Adipose tissue (tissue), 3 donors: Measurements from ENCODE around the gene WDPCP. TPM values are rescaled to one million over a fixed set of nuclear protein-coding genes. Genes with fewer than 3 reads are reported as not detected.
"Not testable (repeated sequence)": the region's sequence is repeated elsewhere in the genome, so short reads cannot be mapped to it uniquely, and the experiment has no call there.

ENCODE experiments used
- H3K27ac ChIP-seq: one replicate; pipeline ENCODE4 v1.5.1; 2013; ENCODE audit warnings: low read depth, low read length
- WGBS, 3 donors: extraction: QIAGEN DNeasy Blood & Tissue Kit; methylation state at CpG; one replicate each; pipeline ENCODE4 v1.1.7; 2013; 5-methylcytosine and 5-hydroxymethylcytosine counted together
- polyA plus RNA-seq, 3 donors: library from polyadenylated mRNA; stranded (reverse); fragments of 200-250 nt; gene quantifications; one replicate each; pipeline ENCODE4 v1.2.3, GENCODE V29; 2013
- donor health status: healthy with polysubstance abuse.
- donor health status: Bipolar disorder and iron deficiency.
- donor health status: healthy.

WDPCP gene
- polyA plus RNA-seq, 3 donors: 1.5 to 2.9 (median 1.9) TPM

GRCh38 chr2:63422556-63422955 lies 165.7 kb downstream of the WDPCP start:
- H3K27ac ChIP-seq: no peak overlapping the region
- WGBS, 3 donors: 90 to 94% (median 90%) methylated on average over 1 of the region's 1 CpG

DNA sequence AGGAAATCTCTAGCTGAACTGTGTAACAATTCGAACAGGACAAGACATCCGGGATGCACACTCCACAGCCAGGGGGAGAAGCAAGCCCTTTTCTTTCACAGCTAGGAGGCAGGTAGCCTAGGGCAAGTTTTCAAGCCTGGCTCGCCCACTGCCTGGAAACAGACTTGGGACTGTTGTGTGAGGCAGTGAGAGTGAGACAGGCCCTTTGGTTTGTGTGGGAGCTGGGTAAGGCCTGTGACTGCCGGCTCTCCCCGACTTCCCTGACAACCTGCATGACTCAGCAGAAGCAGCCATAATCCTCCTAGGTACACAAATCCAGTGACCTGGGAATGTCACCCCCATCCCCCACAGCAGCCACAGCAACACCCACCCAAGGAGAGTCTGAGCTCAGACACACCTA lies 179.7 kb downstream of the WDPCP start:
- H3K27ac ChIP-seq: no peak overlapping the region
- whole genome bisulfite sequencing, 3 donors: 91 to 96% (median 95%) methylated on average over 5 of the region's 5 CpGs

DNA sequence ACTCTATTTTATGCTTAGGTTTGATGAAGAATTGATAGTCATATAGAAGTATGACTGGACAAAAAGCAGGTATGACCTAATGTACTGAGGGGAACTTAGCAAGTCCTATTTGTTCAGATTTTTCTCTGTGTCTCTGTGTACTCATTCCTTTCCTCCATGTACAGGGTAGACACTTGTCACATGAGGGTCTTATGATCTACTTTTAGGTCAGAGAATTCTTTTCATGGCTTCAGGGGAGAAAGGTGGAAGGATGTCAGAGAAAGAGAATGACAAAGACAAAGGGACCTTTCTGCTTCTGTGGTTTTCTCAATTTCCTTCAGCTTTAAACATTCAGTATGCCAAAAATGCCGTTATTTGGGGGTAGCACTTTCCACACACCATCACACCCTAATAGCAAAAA lies 181.6 kb downstream of the WDPCP start:
- H3K27ac ChIP-seq: no peak overlapping the region
- WGBS, 3 donors: 68 to 88% (median 85%) methylated on average over 1 of the region's 1 CpG

- no peak overlapping the region for H3K27ac ChIP-seq
These were observed 184.5 kb downstream of the WDPCP start for GRCh38 chr2:63403820-63404219.

- WGBS, 3 donors: 79 to 98% (median 83%) methylated on average over 3 of the region's 3 CpGs
- H3K27ac ChIP-seq: not testable (repeated sequence)
These were observed 185.4 kb downstream of the WDPCP start for GRCh38 chr2:63402889-63403288.

- no peak overlapping the region for H3K27ac ChIP-seq
These were observed 189.1 kb downstream of the WDPCP start for GRCh38 chr2:63399156-63399555.

- WGBS, 3 donors: 93 to 96% (median 93%) methylated on average over 4 of the region's 4 CpGs
- H3K27ac ChIP-seq: no peak overlapping the region
These were observed 208.8 kb downstream of the WDPCP start for GRCh38 chr2:63379451-63379850.

DNA sequence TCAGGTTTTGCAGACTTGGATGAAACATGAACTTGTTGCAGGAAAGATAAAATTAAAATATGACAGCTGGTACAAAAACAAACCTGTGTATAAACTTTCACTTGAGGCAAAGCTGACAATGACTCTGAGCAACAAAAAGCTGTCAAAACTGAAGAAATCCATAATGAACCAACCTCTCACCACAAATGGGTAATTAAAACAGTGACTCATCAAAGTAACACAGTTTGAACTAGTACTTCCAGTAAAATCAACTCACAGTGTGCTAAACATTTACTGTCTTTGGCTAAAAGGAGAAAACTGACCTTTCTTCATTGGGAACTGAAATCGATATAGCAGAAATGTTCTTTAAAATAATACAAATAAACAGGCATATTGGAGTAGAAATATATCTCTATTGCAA lies 209.7 kb downstream of the WDPCP start:
- WGBS, 3 donors: 93 to 95% (median 94%) methylated on average over 1 of the region's 1 CpG
- no peak overlapping the region for H3K27ac ChIP-seq

DNA sequence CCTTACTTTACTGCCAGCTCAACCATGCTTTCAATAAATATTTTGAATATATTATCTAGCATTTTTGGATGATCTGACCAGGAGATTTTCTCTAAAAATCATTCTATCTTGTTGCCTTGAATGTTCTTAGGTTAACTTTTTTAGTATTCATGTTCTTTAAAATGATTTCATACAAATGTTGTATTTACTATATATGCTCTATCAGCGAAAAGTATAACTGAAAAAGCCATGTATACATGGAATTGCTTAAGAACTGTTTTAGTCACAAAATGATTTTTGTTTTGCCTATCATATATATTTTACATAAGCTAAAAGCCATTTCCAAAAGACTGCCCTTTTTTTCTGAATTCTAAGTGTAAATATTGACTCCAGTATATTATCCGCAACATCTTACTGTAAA lies 213.9 kb downstream of the WDPCP start:
- 96 to 97% (median 97%) methylated on average over 2 of the region's 2 CpGs for WGBS, 3 donors
- no peak overlapping the region for H3K27ac ChIP-seq

- 89 to 99% (median 97%) methylated on average over 3 of the region's 3 CpGs for WGBS, 3 donors
- H3K27ac ChIP-seq: no peak overlapping the region
These were observed 215.7 kb downstream of the WDPCP start for GRCh38 chr2:63372549-63372948.

- 96 to 100% (median 100%) methylated on average over 1 of the region's 1 CpG for WGBS, 3 donors
- H3K27ac ChIP-seq: no peak overlapping the region
These were observed 219.1 kb downstream of the WDPCP start for GRCh38 chr2:63369146-63369545.

DNA sequence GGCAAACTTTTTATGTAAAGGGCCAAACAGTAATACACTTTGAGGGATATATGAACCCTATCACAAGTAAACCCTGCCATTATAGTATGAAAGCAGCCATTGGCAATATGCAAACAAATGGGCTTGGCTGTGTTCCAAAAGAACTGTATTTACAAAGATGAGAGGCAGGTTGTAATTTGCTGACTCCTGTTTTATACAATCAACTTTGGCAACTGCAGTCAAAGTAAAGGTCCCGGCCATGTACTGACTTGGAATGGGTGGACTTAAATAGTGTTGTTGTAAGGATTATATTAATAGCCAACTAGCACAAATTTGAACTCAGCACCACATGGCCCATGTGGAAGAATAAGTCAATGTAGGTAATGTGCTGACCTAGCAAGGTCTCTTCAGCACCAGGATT lies 223.4 kb downstream of the WDPCP start:
- WGBS, 3 donors: 68 to 91% (median 73%) methylated on average over 1 of the region's 1 CpG
- no peak overlapping the region for H3K27ac ChIP-seq

- H3K27ac ChIP-seq: not testable (repeated sequence)
- WGBS, 3 donors: 79 to 83% (median 81%) methylated on average over 1 of the region's 1 CpG
These were observed 230.6 kb downstream of the WDPCP start for GRCh38 chr2:63357722-63358121.

DNA sequence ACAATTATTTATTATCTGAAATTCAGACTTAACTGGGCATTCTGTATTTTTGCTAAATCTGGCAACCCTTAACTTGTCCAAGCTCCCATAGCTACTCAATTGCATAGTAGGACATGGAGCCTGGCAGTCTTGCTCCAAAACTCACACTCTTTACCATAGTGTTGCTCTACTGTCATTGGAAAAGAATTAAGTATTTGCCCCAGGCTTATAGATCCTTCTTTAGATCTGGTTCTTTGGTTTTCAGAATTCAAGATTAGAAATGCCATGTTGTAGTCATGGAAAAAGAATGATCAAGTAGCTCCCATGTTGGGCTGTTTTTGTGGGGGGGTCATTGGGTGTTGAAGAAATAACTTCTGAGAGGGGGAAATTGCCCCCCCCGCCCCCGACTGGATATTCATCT lies 240.9 kb downstream of the WDPCP start:
- WGBS, 3 donors: 82 to 99% (median 89%) methylated on average over 2 of the region's 2 CpGs
- H3K27ac ChIP-seq: no peak overlapping the region

DNA sequence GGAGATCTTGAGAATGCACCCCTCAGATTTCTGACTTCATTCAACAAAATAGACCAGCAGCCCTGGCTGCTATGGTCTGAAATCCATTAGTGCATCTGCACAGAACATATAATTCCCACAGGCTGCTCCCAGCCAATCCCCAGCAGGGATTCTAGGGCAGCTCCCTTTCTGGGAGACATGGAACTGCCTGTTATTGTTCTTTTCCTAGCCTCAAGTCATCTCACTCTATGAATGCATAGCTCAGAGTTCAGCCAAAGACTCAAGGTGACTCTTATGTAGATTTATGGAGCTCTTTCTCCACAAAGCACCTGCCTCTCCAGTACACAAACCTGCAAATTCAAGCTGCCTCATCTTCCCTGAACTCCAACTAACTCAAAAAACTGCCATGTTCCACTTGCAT lies 241.9 kb downstream of the WDPCP start:
- no peak overlapping the region for H3K27ac ChIP-seq

DNA sequence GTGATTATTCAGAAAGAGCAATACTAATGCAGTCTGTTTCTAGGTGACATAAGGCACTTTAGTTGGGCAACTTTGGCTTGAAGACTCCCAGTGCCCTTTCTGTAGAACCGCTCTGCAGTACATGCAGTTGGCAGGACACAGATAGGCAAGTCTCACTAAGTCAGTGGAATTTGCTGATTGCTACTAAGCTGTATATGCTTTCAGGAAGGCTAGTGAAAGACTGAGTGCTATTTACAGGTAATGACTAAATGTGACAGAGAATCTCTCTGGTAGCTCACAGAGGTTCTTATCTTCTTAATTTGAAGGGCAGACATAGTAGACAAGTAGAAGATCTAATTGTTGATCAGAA lies 243.0 kb downstream of the WDPCP start:
- H3K27ac ChIP-seq: no peak overlapping the region
- WGBS, 3 donors: 100% methylated on average over 1 of the region's 1 CpG

- WGBS, 3 donors: 92 to 99% (median 97%) methylated on average over 2 of the region's 2 CpGs
- H3K27ac ChIP-seq: no peak overlapping the region
These were observed 243.5 kb downstream of the WDPCP start for GRCh38 chr2:63344575-63345284.

DNA sequence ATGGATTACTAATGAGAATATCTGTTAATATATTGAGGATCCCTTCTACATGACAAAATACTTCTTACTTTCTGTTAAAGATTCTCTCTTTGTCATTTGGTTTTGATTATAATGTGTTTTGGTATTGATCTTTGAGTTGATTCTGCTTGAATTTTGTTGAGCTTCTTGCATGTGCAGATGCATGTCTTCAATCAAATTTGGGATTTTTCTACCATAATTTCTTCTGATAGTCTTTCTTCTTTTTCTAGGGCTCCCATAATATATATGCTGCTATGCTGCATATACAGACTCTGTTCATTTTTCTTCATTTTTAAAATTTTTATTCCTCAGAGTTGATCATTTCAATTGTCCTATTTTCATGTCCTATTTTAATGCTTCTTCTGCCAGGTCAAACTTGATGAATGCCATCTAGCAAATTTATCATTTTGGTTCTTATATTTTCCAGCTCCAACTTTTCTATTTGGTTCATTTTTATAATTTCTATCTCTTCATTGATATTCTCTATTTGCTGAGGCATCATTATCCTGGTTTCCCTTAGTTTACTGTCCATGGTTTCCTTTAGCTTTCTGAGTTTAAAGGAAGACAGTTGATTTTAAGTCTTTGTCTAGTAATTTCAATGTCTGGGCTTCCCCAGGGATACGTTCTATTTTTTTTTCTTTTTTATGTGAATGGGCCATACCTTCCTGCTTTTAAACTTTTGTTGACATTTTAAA lies 244.7 kb downstream of the WDPCP start:
- H3K27ac ChIP-seq: no peak overlapping the region
- 0 to 85% (median 67%) methylated on average over 1 of the region's 1 CpG for WGBS, 3 donors

DNA sequence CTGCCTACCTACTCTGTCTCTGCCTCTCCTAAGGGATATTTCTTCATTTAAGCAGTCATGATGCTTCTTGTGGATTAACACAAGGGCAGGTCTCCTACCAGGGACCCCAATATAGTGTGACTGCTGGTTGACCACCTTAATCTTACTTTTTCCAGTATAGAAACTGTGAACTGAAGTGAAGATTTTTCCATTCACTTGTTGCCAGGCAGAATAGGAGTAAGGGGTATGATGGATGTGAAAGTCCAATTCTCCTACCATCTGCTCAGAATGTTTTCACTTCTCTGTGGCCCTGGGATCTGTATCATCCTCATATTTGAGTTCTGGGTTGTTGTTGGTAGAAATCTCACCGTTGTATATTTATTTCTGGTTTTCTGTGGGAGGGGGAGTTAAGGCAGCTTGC lies 247.8 kb downstream of the WDPCP start:
- WGBS, 3 donors: 80 to 95% (median 95%) methylated on average over 1 of the region's 1 CpG
- no peak overlapping the region for H3K27ac ChIP-seq

- 94 to 100% (median 94%) methylated on average over 1 of the region's 1 CpG for WGBS, 3 donors
- H3K27ac ChIP-seq: no peak overlapping the region
These were observed 253.4 kb downstream of the WDPCP start for GRCh38 chr2:63334910-63335309.
